PC-3 (cell line): ENCODE results near the gene ANTKMT. TPM values are rescaled to one million over a fixed set of nuclear protein-coding genes. Genes with fewer than 3 reads are reported as not detected.

Source experiments
- ATAC-seq: fragments of 200-7000 bp; cut with Tn5 transposase; 2 replicates; pipeline ENCODE4 v1.9.1; 2020; ENCODE audit warnings: mild to moderate bottlenecking, moderate library complexity
- BruUV-seq: library from RNA; stranded (reverse); fragments of 400-500 nt; replicated peaks from 2 replicates; lab custom pipeline; 2021; lab: Mats Ljungman, UMichigan
- CTCF ChIA-PET: fragments of 300-600 bp; sonication (Branson Sonifier 250); formaldehyde crosslinking; loops from one replicate; lab custom pipeline; 2022; ENCODE audit warnings: antibody characterized with exemption; lab: Charles Lee
- POLR2A ChIA-PET: fragments of 300-600 bp; sonication (Branson Sonifier 250); formaldehyde crosslinking; loops from one replicate; lab custom pipeline; 2022; ENCODE audit warnings: antibody characterized with exemption; ENCODE audit not compliant: unreplicated experiment; lab: Charles Lee
- DNase-seq: peaks from one replicate; pipeline ENCODE4 v3.0.0-alpha.2; 2015
- H2AFZ ChIP-seq: fragments of 300-600 bp; sonication (generic); 2 replicates; pipeline ENCODE4 v1.6.0; 2016; ENCODE audit warnings: antibody characterized with exemption, low read length
- H3F3A ChIP-seq: fragments of 300-600 bp; sonication (generic); one replicate; pipeline ENCODE4 v1.6.0; 2017; ENCODE audit warnings: antibody characterized with exemption, low read length, control low read depth, mild to moderate bottlenecking; ENCODE audit not compliant: unreplicated experiment
- H3K27ac ChIP-seq: fragments of 300-600 bp; sonication (generic); 2 replicates; pipeline ENCODE4 v1.5.1; 2016; ENCODE audit warnings: mild to moderate bottlenecking, low read length
- H3K27me3 ChIP-seq: fragments of 300-600 bp; sonication (generic); 2 replicates; pipeline ENCODE4 v1.6.1; 2016; ENCODE audit warnings: low read length, mixed read lengths
- H3K36me3 ChIP-seq: fragments of 300-600 bp; sonication (generic); 2 replicates; pipeline ENCODE4 v1.6.1; 2016; ENCODE audit warnings: low read depth, mixed run types, low read length, mixed read lengths
- H3K4me1 ChIP-seq: fragments of 300-600 bp; sonication (generic); 2 replicates; pipeline ENCODE4 v1.5.1; 2016; ENCODE audit warnings: low read length; ENCODE audit not compliant: insufficient read depth
- H3K4me2 ChIP-seq: fragments of 300-600 bp; sonication (generic); 2 replicates; pipeline ENCODE4 v1.6.0; 2016; ENCODE audit warnings: low read length
- H3K4me3 ChIP-seq: fragments of 300-600 bp; sonication (generic); 2 replicates; pipeline ENCODE4 v1.5.1; 2016; ENCODE audit warnings: mild to moderate bottlenecking, low read length, mixed read lengths
- H3K79me2 ChIP-seq: fragments of 300-600 bp; sonication (generic); 2 replicates; pipeline ENCODE4 v1.6.1; 2017; ENCODE audit warnings: low read length, mixed read lengths
- H3K9ac ChIP-seq: fragments of 300-600 bp; sonication (generic); 2 replicates; pipeline ENCODE4 v1.6.0; 2016; ENCODE audit warnings: mild to moderate bottlenecking, low read length
- H3K9me2 ChIP-seq: fragments of 300-600 bp; sonication (generic); replicated peaks from 2 replicates; pipeline ENCODE4 v1.6.1; 2016; ENCODE audit warnings: mixed run types, low read length, mixed read lengths
- H3K9me3 ChIP-seq: fragments of 300-600 bp; sonication (generic); 2 replicates; pipeline ENCODE4 v1.6.1; 2016; ENCODE audit warnings: low read length, mixed read lengths
- H4K20me1 ChIP-seq: fragments of 300-600 bp; sonication (generic); 2 replicates; pipeline ENCODE4 v1.6.1; 2016; ENCODE audit warnings: low read length, mixed read lengths
- CTCF ChIP-seq: fragments of 300-600 bp; sonication (generic); conservative IDR thresholded peaks from 2 replicates; pipeline ENCODE4 v1.5.1; 2017; ENCODE audit warnings: antibody characterized with exemption, low read depth, mild to moderate bottlenecking, low read length
- EZH2 ChIP-seq: fragments of 300-600 bp; sonication (generic); IDR thresholded peaks from one replicate; pipeline ENCODE4 v1.6.1; 2017; ENCODE audit warnings: antibody characterized with exemption, mild to moderate bottlenecking, low read length; ENCODE audit not compliant: unreplicated experiment
- EZH2phosphoT487 ChIP-seq: fragments of 300-600 bp; sonication (generic); IDR thresholded peaks from 2 replicates; pipeline ENCODE4 v1.6.1; 2018; ENCODE audit warnings: mild to moderate bottlenecking, antibody characterized with exemption, low read length, borderline replicate concordance
- intact Hi-C: fragments of 100-400 bp; cut with micrococcal nuclease; formaldehyde crosslinking; loops from 2 replicates; pipeline ENCODE4 v1.9.0; 2023
- total RNA-seq: library from RNA; depleted of rRNA; stranded (reverse); fragments of >200 nt; gene quantifications from 2 replicates; pipeline ENCODE4 v1.2.3, GENCODE V29; 2014

The ANTKMT gene
- total RNA-seq, 1 experiment from 2014 or later = 77.3 TPM

- Histone ChIP-seq H3K4me1 (no peaks in the 10 kb centered on the region), H4K20me1 (no peaks in the 10 kb centered on the region), H3K27ac (no peak overlapping the region), H3K9ac (no peak overlapping the region), H3K27me3 (peaks cover 37% of the 10 kb centered on the region), H3F3A (no peaks in the 10 kb centered on the region), H3K36me3 (no peaks in the 10 kb centered on the region), H3K4me3 (no peak overlapping the region), H3K9me3 (no peaks in the 10 kb centered on the region), H3K79me2 (no peaks in the 10 kb centered on the region), H3K4me2 (no peak overlapping the region), H2AFZ (no peak overlapping the region), H3K9me2 (no peaks in the 10 kb centered on the region)
- CTCF ChIA-PET = no interaction called here
- ATAC-seq (no peak), DNase-seq (no peak)
- intact Hi-C loops = no loop called here
- TF ChIP-seq EZH2phosphoT487 = no peak
- TF ChIP-seq EZH2 = no peak
- POLR2A ChIA-PET = no interaction called here
- no TSS peak for BruUV-seq
These were observed 16.9 kb upstream of the ANTKMT start for GRCh38 chr16:704047-704446.

GRCh38 chr16:704552-705380 lies 16.2 kb upstream of the ANTKMT start:
- H3K4me2 ChIP-seq = peak overlapping the region; percentile 72

More at GRCh38 chr16:704552-705380, 16.2 kb upstream of the ANTKMT start:
- Histone ChIP-seq H3K36me3 (no peaks in the 10 kb centered on the region), H3K9ac (no peak overlapping the region), H3K79me2 (no peaks in the 10 kb centered on the region), H3K4me3 (peak overlapping the region; percentile 55), H3K4me1 (no peaks in the 10 kb centered on the region), H4K20me1 (no peaks in the 10 kb centered on the region), H2AFZ (no peak overlapping the region), H3F3A (no peaks in the 10 kb centered on the region), H3K9me3 (no peaks in the 10 kb centered on the region), H3K27ac (no peak overlapping the region), H3K9me2 (no peaks in the 10 kb centered on the region), H3K27me3 (peaks cover 37% of the 10 kb centered on the region)
- ChIA-PET CTCF (no interaction called here), POLR2A (no interaction called here)
- no peak for TF ChIP-seq EZH2
- TF ChIP-seq CTCF = no peak
- no peak for TF ChIP-seq EZH2phosphoT487
- no peak for ATAC-seq
- intact Hi-C loops = no loop called here
- no peak for DNase-seq
- no TSS peak for BruUV-seq
